ENCODE results near the gene ACVR1C.
"Not testable (repeated sequence)": the region's sequence is repeated elsewhere in the genome, so short reads cannot be mapped to it uniquely, and the experiment has no call there.

ACVR1C gene

DNA sequence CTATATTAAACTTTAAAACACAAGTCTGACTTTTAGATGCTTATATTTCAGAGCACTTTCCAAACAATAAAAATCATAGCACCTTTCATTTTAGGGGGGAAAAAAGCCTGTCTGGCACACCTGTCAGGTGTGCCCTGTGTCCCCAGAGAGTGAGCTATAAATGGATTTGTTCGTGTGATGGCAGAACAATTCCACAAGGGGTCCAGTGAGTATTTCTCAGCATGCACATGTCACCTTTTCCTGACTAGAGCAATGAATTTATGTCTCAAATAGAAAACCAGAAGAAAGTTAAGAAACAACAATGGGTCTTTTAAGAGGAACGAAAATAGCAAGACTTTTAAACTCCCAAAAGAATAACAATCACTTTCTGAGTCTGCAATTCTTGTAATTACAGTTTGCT lies 55.9 kb downstream of the ACVR1C start:
- DNase-seq: no peak

DNA sequence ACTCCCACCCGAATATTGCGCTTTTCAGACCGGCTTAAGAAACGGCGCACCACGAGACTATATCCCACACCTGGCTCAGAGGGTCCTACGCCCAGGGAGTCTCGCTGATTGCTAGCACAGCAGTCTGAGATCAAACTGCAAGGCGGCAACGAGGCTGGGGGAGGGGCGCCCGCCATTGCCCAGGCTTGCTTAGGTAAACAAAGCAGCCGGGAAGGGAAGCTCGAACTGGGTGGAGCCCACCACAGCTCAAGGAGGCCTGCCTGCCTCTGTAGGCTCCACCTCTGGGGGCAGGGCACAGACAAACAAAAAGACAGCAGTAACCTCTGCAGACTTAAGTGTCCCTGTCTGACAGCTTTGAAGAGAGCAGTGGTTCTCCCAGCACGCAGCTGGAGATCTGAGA lies 62.0 kb downstream of the ACVR1C start:
- not testable (repeated sequence) for DNase-seq

DNA sequence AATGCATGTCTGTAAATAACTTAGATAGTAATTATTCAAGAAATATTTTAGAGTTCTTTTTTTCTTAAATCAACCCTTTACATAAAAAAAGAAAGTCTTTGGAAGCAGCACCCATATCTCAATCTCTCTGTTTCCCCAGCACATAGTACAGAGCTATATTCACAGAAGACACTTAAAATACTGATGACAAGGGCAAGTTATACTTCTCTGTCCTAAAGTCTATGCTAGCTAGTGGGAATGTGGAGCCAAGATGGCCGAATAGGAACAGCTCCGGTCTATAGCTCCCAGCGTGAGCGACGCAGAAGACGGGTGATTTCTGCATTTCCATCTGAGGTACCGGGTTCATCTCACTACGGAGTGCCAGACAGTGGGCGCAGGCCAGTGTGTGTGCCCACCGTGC lies 62.6 kb downstream of the ACVR1C start:
- not testable (repeated sequence) for DNase-seq

DNA sequence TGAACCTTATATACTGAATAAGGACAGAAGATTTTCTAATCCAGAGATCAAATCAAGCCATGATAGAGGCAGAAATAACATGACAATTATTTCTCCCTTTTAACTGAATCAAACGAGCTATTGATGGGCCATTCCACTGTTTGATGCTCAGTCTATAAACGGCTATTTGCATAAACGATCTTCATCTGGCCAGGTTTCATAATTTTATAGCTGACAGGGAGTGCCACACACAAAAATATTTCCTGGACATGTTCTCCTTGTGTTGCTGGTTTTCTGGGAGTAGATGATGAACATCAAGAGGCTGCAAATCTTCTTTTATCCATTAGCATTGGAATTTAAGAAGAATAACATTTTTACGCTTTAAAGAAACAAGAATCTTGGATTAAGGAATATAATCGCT lies 63.1 kb downstream of the ACVR1C start:
- no peak for DNase-seq

DNA sequence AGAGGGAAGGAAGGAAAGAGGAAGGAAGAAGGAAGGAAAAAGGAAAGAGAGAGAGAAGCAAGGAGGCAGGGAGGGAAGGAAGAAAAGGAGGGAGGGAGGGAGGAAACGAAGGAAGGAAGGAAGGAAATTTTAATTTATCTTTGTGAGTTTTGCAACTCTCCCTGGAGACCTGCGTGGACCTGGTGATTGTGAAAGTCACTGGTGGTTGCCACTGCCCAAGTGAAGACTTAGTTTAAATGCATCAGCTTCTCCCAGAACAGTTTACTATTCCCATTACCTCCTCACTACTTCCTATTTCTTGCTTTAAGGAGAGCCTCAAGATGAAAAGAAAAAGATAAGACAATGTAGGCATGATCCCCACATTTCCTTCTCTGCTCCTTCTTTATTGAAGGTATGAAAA lies 68.8 kb downstream of the ACVR1C start:
- DNase-seq: no peak

DNA sequence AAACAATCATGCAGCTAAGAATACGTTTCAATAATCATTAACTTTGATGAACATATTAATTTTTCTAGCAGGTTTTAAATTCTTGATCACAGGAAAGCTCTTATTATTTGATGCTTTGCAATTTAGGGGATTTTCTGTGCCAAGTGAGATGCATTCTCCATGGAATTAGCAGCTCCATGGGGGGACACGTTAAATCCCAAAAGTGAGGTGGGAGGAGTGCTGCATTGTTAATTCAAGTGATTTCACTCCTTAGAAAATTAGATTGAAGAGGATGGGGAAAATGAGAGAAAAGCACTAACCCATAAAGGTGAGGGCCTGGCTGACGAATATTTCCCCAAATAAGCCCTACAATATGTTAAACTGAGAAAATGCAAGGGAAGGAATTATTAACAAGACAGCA lies 69.2 kb downstream of the ACVR1C start:
- DNase-seq: no peak

DNA sequence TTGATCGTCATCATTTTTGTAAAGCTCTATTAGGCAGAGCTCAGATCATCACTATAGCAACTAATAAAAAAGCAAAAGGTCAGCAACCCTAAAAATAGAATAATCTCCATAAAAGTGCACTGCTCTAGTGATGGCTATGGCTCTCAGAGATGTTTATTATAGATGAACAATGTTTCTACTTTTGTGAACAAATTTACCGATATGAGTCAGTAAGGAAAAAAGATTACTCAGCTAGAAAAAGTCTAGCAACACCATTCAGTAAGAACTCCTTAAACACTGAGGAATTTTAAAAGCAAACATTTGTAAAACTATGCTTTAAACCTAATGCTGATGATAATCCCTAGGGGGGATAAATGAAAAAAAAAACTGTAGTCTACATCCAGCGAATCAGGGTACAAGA lies 69.6 kb downstream of the ACVR1C start:
- no peak for DNase-seq

DNA sequence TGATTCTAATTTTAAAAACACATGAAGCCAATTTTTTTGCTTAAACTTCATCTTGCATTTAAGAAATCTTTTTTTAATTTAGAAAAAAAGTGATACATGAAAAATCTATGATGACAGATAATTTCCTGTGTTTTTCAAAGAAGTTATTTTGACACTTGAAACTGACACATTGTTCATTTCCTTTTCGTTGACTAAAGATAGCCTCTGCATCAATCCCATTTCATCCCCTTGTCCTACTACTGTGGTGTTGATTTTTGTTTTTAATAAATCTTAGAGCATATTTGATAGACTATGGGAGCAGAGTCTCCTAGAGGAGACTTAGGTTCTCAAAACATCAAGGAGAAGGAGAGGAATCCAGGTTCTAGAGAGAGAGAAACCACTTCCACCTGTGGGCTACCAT lies 70.9 kb downstream of the ACVR1C start:
- DNase-seq: no peak

DNA sequence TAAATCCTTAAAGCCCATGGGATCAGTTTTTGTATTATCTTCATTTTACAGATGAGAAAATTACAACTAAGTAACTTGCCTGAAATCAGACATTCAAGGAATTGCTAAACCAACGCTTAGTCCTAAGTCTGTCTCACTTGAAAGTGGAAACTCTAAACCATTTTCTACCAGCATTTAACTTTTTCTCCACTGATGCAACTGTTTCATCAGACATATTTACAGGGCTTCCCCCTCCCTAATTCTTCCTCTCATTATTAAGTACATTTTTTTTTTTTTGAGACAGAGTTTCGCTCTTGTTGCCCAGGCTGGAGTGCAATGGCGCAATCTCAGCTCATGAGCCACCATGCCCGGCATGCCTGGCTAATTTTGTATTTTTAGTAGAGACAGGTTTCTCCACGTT lies 88.6 kb downstream of the ACVR1C start:
- no peak for DNase-seq

DNA sequence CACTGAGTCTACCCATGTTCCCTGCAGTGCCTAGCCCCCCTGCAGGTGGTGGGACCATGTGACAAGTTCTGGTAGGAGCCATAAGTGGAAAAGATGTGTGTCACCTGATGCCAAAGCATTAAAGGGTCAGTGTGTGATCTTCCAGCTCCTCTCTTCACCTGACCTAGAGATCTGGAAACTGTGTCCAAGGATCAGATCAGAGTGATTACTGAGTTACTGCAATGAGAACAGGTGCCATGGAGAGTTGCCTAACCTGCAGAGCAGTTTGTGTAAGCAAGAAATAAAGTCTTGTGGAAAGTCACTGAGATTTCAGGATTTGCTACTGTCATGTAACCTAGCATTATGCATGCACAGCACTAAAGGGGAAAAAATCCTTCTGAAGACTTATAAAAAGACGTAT lies 90.6 kb downstream of the ACVR1C start:
- DNase-seq: no peak

DNA sequence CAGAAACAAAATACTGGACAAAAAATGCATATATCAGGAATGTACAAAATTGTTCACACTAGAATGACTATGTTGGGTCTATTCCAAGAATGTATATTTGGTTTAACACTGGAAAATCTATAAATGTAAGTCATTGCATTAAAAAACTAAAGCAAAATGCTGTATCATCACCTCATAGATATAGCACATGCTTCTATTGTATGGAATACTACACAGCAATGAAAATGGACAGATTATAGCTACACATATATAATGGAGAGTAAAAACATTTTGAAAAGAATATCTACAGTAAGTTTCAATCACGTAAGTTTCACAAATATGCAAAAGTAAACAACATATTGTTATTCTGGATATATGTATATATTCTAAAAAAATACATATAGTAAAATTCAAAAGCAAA lies 91.8 kb downstream of the ACVR1C start:
- no peak for DNase-seq

DNA sequence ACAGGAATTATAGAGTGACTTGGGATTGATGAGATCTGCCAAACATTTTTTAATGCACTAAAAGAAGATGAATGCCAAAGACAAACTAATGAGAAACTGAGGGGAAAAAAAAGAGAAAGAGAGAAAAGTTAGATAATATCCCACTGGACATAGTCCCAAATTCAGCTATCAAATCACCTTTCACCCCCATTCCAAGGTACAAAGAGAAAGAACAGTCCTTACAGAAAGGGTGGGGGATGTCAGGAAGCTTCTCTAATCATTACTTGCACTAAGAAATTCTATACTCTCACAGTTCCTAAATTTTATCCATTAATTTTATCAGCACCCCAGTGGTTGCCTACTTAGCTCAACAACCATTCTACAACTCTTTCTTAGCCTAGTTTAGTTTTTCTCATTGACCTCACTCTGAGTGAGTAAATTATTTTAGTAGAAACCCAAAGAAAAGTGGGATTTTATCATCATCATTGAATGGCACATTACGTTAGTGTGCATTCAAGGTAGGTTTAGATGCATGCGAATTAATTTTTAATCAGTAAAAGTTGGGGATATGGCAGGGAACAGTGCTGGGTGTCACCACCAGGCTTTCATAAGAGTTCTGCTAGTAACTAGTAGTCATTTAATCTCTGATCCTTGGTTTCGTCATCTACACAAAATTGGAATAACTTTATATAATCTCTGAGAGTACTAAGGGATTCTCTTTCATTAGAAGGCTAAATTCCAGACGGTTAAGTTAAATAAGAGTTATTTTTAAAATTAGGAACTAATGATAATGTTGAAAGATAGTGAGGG lies 99.5 kb downstream of the ACVR1C start:
- DNase-seq: no peak

DNA sequence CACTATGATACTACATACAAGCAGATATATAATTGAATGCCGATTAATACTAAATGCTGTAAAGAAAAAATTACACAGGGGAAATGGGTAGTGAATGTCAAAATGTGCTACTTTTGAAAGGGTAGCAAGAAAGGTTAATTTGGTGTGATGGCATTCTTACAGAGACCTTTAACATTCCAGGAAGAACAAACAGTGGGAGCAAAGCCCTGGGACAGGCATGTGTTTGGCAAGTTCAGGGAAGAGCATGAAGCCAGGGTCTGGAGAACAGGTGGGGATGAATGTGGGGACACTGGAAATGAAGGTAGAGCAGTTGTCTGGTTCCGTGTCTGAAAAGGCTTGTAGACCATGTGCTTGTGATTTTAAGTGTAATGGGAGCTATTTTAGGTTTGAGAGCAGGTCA lies 102.6 kb downstream of the ACVR1C start:
- DNase-seq: no peak

DNA sequence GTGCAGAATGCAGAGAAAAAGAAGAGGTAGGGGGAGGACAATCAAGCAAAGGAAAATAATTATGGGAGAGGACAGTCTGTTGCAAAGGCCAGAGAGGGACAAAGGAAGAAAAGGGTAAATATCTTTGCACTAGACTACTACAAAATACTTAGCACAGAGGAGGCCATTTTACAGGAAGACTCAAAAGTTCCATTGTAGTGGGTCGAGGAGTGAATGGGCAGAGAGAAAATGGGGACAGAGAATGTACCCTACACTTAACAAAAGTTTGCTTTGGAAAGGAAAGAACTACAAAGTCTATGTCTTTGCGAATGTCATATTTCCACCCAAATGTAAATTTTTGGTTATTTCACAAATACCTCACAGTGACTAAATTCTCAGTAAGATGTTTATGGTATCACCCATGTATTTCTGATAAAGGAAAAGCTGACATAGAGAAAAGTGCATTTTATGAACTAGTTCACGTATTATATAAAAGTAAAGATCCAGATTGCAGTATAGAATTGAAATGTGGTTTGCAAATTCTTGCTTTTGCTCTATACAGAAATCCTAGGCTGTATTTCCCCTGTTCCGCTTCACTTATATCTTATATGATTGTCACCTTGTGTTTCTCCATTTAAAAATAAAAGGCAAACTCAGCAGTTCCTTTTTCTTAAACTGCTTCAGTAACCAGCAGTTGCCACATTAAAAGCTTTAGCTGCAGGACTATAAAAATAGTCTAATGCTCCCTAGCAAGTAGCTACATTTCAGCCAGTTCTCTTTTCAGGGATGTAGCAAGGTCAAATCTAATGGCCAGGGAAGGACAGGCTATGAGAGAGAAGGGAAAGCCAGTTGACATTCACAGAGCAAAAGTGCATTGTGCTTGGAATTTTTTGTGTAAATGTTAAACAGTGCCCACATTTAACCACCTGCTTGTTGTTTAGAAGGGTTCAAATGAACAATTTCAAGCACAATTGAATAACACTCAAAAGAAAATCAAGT lies 105.1 kb downstream of the ACVR1C start:
- no peak for DNase-seq

DNA sequence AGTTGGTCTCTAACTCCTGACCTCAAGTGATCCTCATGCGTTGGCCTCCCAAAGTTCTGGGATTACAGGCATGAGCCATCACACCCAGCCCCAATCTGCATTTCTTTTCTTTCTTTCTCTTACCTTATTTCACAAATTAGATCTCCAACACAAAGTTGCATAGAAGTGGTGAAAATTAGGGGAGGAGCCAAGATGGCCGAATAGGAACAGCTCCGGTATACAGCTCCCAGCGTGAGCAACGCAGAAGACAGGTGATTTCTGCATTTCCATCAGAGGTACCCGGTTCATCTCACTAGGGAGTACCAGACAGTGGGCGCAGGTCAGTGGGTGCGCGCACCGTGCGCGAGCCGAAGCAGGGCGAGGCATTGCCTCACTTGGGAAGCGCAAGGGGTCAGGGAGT lies 113.7 kb downstream of the ACVR1C start:
- not testable (repeated sequence) for DNase-seq

DNA sequence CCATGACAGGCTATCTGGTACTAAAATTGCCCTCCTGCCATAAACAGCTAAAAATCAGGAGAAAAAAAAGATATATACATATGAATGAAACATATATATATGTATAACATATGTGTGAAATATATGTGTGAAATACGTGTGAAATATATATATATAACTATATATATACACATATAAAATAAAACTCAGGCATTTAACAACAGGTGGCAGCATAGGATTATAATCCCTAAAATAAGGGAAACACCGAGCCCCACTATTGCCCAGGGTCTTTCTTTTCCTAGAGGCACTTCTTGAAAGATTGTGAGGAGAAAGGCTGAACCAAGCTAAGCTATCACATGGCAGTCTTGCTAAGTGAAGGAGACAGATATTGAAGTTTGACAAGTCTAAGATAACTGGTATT lies 118.9 kb downstream of the ACVR1C start:
- no peak for DNase-seq

DNA sequence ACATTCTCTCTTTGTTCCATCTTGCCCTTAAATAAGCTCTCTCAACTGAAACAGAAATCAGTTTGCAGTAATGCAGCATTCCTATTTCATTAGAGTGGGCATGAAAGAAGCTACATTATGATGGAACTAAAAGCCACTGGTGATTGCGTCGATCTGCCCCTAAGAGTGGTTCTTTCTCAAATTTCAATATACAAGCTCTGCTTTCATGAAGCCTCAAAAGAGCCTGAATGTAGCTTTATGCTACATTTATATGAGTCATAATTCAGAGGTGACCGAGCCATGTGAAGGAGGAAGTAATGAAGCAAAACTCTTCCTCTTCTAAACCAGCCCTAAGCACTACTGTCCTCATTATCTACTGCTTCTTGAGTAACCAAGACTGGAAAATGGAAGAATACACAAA lies 120.0 kb downstream of the ACVR1C start:
- DNase-seq: peak; percentile 14

DNA sequence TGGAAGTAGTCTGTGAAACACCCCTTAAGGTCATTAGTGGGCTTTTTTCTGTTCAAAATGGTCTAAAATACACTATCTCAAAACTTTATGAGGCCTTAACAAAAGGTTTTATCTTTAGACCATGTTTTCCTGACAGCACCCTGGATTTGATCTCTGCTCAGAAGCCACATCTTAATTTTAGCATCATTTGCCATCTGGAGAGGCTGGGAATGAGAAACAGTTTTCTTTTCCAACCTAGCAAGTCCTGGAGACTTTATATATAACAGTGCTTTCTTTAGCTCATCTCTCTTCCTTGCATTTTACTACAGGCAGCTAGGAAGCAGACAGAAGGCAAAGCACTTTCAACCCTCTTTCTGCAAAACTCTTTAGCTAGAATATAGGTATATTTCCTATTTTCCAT lies 122.1 kb downstream of the ACVR1C start:
- no peak for DNase-seq

DNA sequence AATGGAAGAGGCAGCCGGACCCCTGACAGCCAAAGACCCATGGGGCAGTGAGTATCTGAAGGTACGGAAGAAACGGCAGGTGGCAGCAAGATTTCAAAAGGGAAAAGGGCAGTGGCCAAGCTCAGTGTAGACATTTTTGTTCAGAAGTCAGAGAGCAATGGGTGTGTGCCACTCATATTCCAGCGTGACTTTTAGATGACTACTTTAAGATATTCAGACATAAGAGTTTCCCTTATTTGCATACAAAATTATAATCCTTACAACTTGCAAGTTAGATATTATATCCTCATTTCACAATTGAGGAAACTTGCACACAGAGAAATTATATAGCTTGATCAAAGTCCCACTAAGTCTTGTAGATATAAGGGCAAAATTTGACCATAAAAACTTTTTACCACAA lies 124.0 kb downstream of the ACVR1C start:
- DNase-seq: no peak

DNA sequence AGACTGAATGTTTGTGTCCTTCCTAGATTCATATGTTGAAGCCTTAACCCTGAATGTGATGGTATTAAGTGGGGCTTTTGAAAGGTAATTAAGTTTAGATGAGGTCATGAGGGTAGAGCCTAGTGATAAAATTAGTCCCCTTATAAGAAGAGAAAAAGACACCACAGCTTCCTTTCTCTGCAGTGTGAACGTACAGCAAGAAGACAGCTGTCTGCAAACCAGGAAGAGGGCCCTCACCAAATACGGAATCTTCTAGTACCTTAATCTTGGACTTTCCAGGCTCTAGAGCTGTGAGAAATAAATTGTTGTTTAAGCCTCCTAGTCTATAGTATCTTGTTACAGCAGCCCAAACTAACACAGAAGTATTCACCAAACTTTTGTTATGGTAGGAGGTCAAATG lies 127.6 kb downstream of the ACVR1C start:
- DNase-seq: no peak

DNA sequence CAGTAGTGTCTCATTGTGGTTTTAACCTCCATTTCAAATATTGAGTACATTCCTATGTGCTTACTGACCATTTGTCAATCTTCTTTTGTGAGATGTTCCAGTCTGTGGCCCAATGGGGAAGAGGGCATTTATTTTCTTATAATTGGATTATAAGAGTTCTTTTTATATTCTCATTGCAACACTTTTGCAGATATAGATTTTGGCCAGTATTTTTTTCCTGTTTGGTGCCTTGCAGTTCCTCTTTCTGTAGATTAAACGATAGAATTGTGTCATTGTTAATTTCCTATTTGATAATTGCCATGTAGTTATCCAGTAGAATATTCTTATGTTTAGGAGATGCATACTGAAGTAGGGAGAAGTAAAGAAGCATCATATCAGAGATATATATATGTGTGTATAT lies 128.3 kb downstream of the ACVR1C start:
- DNase-seq: no peak

DNA sequence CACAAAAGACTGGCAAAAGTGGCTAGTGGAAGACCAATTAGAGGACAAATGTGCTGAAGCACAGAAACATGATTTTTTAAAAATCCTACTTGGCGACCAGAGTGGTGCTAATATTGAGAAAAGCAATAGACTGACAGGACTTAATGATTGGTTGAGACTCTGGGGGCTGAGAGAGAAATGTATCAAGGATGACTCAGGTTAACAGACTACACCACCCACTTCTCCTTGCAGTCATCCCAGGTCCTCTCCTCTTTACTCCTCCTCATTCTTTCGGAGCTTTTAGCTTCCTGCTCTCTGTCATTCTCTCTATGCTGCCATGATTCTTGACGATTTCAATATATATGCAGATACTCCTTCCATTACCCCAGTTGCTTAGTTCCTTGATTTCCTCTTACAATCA lies 130.2 kb downstream of the ACVR1C start:
- no peak for DNase-seq

DNA sequence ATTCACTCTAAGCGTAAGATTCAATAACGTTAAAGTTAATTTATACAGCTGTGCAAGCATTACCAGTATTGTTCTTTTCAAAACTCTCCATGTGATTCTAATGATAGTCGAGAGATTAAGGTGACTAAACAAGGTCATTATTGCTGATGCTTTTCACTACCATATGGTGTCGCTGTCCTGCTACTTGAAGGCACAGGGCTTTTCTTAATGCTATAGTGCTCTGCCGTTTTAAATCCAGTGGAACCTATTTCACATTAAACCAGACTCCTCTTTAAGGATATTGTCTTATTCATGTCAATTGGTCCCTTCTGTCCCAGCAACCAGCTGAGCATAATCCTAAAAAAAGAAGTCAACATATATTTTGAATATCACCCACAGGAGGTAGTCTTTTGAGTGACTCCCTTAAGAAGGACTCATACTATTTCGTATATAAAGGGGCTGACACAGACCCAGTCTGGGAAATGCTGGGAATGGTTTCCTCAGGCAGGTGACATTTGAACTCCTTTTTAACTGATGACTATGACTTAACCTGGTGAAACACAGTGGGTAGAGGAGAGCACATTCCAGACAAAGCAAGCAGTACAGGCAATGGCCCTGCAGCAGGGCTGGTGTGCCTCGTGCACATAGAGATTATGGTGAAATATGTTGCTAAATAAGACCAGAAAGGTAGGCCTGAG lies 130.9 kb downstream of the ACVR1C start:
- DNase-seq: peak; percentile 35

All from NCI-H2029 (cell line).